NCI-H82 treated with DMSO at 0.1 percent for 48 hours (cell line): ENCODE data around the gene WWTR1.
A peak's percentile ranks its signal among the peaks of the same experiment; 100 is the strongest.

Experiments used
- DNase-seq: peaks from one replicate; lab custom pipeline; 2025; ENCODE audit not compliant: unreplicated experiment; lab: John Stamatoyannopoulos, UW

Gene WWTR1

GRCh38 chr3:149536429-149536828, 121.4 kb downstream of the WWTR1 start:
- DNase-seq, result no peak

DNA sequence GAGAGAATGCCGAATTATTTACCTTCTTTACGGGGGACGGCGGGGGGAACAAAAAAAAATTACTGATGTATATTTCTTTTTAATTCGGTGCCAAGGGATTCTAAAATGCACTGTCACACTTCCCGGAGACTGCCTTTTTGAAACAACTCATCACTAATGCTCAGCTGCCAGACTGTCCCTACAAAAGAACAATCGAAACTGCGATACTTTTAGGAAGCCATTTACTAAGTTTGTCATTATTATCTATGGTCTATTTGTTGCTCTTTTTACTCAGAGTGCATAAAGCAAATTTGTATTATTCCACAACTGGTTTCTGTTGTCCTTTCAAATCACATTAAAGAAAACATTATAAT, 122.5 kb downstream of the WWTR1 start:
- no peak for DNase-seq

GRCh38 chr3:149534671-149535332, 123.0 kb downstream of the WWTR1 start:
- no peak for DNase-seq

DNA sequence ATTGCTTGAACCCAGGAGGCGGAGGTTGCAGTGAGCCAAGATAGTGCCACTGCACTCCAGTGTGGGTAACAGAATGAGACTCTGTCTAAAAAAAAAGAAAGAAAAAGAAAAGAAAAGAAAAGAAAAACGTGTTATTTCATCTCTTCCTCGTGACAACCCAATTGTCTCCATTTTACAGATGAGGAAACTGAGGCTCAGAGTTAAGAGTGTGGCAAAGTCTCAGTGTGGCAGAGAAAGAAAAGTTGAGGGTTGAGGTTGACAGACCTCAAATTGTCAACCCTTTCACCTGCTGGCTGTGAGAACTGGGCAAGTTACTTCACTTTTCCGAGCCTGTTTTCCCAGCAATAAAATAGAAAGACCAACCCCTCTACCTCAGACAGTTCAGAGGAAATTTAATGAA, 123.7 kb downstream of the WWTR1 start:
- DNase-seq, result no peak

DNA sequence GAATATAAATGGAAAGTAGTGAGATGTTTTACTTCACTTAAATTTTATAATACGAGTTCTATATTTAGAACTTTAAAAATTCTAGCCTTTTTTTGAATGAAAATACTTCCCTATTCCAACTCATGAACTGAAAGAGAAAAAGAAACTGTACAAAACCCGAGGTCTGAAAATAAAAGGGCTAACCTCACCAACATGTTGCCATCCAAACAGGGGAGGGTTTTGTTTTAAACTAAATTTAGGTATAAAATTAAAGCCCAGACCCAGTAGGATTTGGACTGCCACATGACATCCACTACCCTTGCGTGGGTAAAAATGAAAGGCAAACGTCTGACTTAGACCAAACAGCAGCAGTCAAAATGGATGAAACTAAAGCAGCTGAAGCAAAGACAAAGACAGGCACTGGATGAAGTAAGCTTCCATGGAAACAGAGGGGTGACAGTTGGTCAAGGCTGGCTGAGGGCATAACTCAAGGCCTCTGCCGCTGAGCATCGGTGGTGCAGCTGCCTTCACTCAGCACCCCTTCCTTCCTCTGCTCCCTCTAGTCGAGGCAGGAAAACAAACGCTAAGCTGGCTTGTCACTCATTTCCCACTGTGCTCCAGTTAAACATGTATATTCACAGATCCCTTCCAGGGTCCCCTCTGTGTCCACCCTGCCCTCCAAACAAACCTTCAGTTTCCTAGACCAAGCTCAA, 125.2 kb downstream of the WWTR1 start:
- no peak for DNase-seq

- DNase-seq, result no peak
Observed at GRCh38 chr3:149529099-149529498, 128.7 kb downstream of the WWTR1 start.

DNA sequence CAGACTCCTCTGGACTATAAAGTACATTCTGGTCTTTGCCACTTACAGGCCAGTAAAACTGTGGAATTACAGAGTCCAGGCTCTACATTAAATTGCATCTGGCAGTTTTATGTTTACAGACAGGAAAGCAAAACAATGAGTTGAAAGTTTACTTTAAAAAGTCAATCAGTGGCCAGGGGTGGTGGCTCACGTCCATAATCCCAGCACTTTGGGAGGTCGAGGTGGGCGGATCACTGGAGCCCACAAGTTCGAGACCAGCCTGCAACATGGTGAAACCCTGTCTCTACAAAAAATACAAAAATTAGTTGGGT, 129.5 kb downstream of the WWTR1 start:
- no peak for DNase-seq

DNA sequence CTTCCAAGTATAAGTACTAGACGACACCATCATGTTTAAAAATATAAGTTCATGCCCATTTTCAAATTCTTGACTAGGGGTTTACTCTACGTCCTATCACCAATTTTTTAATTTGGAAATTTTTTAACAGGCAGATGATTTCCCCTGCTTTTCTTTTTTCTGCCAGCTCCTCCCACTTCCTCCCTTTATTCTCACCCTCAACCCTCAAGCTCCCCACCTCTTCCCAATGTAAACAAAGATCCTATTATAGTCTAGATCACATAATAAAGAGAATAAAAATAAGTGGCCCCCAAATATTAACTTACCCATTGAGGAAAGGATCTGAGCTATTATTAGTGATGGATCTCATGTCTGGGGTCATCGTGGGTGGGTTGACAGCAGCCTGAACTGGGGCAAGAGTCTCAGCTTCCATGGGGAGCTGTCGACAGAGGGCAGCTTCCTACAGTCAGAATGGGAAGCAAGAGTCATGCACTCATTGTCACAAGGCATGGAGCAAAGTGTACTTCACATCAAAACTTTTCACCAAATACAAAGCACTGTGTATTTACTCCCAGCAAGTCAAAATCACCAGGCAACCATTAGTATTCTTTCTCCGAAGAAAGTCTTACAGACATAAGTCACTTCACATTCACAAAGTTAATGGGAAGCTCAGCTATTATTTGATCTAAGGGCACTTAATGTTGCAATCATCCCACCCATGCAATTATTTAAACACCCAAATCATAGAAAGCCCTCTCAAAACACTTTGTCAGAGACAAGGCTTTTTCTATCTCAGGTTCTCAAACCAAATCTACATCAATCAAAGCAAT, 130.1 kb downstream of the WWTR1 start:
- DNase-seq, result no peak

DNA sequence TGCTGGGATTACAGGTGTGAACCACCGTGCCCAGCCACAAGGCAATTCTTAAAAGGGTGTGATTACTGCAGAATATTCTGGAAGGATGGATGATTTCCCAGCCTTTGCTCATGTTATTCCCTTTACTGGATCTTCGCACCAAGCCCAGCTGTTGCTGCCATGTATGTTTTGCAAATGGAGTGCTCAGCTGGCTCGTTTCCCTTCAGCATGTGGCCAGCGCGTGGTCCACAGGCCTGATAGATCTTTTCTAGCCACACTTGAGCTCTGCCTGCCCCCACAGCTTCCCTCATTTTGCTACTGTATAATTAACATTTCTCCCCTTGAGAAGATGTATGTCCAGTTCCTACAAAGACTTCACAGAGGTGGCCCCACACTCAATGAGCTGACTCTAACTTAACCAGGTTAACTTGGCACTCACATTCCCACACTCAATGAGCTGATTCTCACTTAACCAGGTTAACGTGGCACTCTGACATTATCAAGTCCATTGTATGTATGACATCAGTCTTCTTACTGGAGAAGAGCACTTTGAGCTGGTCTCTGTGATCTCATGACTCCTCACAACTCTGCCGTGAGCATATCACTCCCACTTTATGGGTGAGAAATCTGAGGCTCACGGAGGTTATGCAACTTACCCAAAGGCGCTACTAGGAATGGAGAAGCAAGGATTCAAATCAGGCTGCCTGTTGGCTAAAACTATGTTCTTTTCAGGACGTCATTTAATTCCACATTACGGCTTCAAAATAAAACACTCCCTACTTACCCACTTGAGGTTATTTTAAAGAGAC, 134.1 kb downstream of the WWTR1 start:
- no peak for DNase-seq

DNA sequence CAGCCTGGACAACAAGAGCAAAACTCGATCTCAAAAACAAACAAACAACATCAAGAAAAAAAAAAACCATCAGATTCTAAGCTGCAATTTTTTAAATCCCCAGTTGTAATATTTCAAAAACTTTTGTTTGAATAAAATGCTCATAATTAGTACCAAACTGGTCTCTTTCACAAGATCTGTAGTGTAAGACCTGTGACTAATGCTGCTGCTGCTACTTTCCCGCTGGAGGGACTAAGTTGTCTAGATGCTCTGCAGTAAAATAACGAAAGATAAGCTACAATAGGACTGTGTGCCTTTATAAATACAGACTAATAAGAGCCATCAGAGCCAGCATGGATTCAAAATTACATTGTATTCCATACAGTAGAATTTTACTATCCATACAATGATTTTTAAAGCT, 137.9 kb downstream of the WWTR1 start:
- DNase-seq, result no peak

- DNase-seq, result no peak
Observed at GRCh38 chr3:149516920-149517319, 140.9 kb downstream of the WWTR1 start.

- no peak for DNase-seq
Observed at GRCh38 chr3:149515249-149515648, 142.6 kb downstream of the WWTR1 start.

DNA sequence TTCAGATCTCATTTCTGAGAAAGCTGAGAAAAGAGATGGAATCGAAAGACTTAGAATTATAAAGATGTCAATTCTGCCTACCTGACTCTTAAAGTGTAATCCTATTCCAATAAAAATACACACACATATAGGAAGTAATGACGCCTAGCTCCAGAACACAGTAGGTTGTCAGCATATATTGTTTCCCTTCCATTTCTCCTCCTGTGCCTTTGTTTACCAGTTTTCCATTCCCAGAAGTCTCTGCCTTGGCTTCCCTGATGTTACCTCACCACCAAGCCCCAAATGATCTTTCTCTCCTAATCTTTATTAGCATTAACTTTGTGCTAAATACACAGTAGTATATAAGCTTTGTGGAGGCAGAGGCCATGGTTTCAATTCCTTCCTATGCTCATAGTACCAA, 143.4 kb downstream of the WWTR1 start:
- DNase-seq, result no peak

DNA sequence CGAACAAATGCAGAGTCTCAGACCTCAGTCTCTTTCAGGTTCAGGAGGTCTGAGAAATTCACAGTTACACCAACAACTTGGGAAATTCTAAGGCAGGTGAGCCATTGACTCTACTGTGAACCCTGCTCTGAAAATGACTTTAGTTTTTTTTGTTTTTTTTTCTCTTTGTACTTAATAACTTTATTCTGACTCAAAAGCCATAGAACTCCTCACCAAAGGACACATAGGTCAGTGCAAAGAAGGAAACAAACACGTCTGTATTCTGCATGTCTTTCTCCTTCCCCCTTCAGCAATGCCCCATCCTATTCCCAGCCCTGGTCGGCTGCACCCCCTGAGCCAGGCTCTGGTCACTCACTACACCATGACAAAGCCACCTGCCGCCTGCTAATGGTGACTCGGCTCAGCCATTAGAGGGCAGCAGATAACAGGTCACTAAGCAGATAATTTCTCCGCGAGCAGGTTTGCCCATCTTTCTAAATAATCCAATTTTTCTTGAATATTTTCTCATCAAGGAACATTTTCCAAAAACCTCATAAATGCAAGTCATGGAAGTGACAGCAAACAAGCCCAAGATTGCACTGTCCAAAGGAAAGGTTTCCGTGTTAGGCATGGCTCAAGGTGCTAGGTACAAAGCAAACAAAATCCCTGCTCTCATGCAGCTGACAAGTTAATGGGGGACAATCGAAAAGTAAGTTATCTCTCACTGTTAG, 145.6 kb downstream of the WWTR1 start:
- DNase-seq, result peak; percentile 56

- no peak for DNase-seq
Observed at GRCh38 chr3:149511040-149511626, 146.7 kb downstream of the WWTR1 start.

GRCh38 chr3:149510480-149510879, 147.3 kb downstream of the WWTR1 start:
- DNase-seq, result no peak

GRCh38 chr3:149509526-149509925, 148.3 kb downstream of the WWTR1 start:
- no peak for DNase-seq

- DNase-seq, result no peak
Observed at GRCh38 chr3:149507491-149508324, 150.1 kb downstream of the WWTR1 start.

DNA sequence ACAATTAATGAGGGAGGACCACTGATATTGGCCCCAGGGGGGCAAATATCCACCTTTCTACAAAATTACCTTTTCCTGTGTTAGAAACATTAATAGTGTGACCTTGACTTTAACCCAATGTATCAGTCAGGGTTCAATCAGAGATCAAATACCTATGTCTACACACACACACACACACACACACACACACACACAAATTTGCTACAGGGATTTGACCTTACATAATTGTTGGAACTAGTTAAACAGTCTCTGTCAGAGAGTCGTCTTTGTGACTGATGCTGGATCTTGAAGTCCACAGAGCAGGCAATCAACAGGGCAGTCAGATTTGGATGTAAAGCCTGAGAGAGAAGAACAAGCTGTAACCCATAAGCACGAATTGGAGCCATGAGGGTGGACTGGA, 150.9 kb downstream of the WWTR1 start:
- no peak for DNase-seq

DNA sequence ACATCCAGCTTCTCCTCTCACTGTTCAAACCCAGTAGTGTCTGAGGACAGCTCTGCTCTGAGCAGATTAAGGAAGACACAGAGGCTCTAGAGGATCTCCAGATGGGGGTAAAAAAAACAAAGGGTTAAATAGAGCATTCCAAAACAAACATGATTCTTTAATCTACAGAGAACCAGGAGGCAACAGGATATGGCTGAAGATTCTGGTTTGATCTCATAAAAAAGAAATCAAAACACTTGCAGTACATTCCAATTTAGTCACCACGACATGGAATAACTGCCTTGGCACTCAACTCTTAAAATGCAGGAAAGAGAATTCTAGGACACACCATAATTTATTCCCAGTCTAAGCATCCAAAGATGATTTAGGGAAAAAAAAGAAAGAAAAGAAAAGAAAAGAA, 151.3 kb downstream of the WWTR1 start:
- DNase-seq, result no peak
